Astrocyte of the cerebellum (primary cell): ENCODE measurements around the gene ITM2C.

Experiments used
- DNase-seq: peaks from one replicate; pipeline ENCODE4 v3.0.0-alpha.2; 2011; ENCODE audit warnings: low read depth
- H3K4me3 ChIP-seq: 2 replicates; pipeline ENCODE4 v1.5.1; 2011; ENCODE audit warnings: mild to moderate bottlenecking, low read depth, low read length, moderate library complexity
- in situ Hi-C: cut with HindIII; loops from 2 replicates; pipeline ENCODE4 v1.10.0; 2017; ENCODE audit warnings: low sequenced_read_pairs
- TF ChIP-seq, protein P1 (sequence below): IDR thresholded peaks from 2 replicates; pipeline ENCODE4 v1.5.1; 2012; ENCODE audit warnings: low read length, low read depth, moderate library complexity, mild to moderate bottlenecking; ENCODE audit errors: missing control alignments

Gene ITM2C

DNA sequence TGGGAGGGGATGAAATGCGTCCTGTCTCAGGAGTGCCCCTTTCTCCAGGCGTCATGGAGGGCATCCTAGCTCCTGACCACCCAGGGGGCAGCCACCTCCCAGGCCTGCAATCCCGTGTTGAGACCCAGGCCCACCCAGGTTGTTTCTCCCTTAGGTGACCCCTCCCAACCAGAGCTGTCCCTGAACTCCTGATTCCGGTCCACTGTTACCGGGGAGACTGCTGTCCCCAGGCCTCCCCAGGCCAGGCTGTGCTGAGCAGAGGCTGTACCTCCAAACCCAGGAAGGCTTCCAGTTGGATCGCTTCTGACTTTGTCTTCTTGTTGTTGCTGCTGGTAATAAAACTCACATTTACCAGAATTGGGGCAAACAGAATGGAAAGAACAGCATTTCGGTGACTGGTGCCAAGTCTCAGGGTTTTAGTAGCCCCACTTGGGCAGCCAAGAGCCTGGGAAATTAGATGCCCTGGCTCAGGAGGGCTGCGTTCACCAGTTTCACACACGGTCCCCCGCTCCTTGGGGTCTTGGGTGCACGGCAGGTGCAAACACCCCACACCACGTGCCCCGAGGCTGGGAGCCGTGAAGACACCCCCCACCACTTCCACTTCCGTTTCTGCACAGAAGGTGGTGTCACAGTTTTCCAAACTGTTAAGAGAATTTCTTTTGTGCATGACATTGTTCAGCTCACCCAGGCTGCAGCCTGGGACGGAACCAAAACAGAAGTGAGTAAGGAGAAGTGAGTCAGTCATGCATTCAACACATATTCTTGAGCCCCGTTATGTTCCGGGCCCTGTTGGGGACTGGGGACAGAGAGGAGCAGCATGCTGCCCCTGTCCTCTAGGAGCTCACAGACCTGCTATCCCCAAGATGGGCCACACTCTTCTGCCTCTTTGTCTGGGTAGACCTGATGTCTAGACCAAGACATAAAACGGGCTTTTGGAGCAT is 29.4 kb downstream of the ITM2C start:
- no peak for DNase-seq
- H3K4me3 ChIP-seq = no peak overlapping the region
- TF ChIP-seq, protein P1, sequence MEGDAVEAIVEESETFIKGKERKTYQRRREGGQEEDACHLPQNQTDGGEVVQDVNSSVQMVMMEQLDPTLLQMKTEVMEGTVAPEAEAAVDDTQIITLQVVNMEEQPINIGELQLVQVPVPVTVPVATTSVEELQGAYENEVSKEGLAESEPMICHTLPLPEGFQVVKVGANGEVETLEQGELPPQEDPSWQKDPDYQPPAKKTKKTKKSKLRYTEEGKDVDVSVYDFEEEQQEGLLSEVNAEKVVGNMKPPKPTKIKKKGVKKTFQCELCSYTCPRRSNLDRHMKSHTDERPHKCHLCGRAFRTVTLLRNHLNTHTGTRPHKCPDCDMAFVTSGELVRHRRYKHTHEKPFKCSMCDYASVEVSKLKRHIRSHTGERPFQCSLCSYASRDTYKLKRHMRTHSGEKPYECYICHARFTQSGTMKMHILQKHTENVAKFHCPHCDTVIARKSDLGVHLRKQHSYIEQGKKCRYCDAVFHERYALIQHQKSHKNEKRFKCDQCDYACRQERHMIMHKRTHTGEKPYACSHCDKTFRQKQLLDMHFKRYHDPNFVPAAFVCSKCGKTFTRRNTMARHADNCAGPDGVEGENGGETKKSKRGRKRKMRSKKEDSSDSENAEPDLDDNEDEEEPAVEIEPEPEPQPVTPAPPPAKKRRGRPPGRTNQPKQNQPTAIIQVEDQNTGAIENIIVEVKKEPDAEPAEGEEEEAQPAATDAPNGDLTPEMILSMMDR = no peak
- in situ Hi-C loops = no loop called here

DNA sequence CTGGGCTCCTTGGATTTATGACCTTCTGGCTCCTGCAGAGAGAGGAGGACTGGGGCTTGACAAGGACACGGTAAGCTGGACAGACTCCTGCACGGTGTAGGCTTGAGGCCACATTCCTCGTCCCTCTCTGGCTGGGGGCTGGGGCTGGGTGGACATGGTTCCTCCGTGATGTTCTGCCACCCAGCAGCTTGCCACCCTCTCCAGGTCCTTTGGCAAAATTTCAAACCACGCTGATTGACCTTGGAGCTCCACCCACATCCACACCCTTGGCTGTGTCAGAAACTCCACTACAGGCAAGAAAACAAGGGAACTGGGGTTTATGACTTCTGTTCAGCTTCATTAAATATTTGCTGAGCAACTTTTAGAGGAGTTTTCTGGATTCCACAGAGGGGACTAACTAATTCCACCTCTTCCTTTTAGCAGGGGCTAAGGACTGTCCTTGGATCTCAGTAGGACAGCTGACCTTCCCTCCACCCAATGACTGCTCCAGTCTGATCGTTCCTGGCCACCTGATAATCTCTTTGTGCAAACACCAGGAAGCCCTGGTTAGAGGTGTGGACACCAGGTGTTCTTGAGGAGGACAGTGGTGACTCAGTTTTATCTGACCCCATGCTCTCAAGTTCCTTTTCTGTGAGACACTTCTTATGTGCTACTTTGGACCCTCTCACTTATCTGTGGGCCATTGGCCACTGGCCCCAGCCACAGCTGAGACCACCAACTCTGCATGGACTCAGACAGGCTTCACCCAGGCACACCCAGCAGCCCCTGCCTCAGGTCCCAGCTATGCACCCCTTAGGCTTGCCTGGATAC is 31.0 kb downstream of the ITM2C start:
- in situ Hi-C loops = loop anchor here (5.0 kb wide), 1 partner anchor 82 kb away; no protein-coding TSS in a partner anchor
- DNase-seq = no peak
- no peak overlapping the region for H3K4me3 ChIP-seq
- TF ChIP-seq, protein P1 = no peak

DNA sequence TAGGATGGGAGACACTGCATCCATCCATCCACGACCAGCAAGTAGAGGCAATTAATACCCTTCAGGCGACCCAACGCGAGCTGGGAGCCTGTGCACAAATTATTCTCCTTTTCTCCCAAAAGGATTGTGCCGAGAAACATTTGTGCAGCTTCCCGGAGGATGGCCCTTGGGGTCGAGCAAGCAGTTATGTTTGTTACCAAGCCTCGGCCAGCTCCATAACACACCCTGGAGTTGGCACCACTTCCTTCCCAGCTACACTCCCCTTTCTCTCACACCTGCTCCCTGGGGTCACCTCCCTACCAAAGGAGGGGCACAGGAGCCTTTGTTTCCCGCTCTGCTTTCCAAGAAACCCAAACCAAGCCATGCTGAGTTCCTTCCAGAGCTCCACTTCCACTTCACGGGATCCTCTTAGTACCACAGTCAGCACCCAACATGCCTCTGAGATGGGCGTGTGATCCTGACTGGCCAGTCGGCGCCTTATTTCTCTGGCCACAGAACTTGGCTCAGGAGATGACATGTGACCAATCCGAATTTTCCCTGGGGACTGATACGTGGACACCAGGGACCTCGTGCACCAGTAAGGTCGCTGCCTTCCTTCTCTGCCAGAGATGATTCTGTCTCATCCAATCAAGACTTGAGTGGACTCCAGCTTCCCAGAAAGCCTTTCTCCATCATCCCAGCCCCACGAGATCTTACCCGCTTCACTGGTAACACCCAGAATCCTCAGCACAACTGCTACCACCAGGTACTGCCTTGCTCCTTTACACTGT is 31.8 kb downstream of the ITM2C start:
- in situ Hi-C loops = loop anchor here (5.0 kb wide), 1 partner anchor 81 kb away; no protein-coding TSS in a partner anchor

DNA sequence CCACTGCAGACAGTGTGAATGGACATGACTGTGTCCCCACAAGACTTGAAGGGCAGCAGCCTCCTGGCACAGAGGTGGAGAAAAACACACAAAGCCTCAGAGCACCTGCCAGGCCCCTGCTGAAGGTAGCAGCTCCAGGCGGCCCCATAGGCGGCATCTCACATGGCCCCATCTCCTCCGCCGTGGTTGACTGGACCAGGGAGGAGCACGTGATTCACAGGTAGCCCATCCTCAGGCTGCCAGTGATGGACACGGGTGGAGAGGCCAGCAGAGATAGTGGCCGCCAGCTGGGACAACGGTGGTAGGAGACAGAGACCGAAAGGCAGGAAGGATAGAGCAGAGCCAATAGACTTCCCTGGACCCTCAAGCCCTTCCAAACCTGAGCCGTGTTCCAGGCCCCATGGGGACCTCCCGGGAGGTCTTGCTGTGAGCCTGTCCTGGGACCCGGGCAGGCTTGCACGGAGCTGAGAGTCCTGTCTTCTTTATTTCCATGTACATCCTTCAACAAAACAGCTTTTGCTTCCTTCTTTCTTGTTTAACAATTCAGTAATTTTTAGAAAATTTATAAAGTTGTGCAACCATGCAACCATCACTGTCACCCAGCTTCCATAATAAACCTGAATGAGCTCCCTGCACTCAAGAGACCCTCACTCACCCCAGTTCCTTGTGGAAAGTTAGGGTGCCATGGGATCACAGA is 33.4 kb downstream of the ITM2C start:
- DNase-seq = no peak
- no peak overlapping the region for H3K4me3 ChIP-seq
- TF ChIP-seq, protein P1 = no peak
- in situ Hi-C loops = loop anchor here (5.0 kb wide), 1 partner anchor 79 kb away; no protein-coding TSS in a partner anchor

More for the DNA sequence above, 31.8 kb downstream of the ITM2C start:
- TF ChIP-seq, protein P1 = no peak
- no peak for DNase-seq
- H3K4me3 ChIP-seq = no peak overlapping the region

GRCh38 chr2:230898713-230899091 is 34.0 kb downstream of the ITM2C start:
- TF ChIP-seq, protein P1 = no peak
- H3K4me3 ChIP-seq = no peak overlapping the region
- DNase-seq = no peak
- in situ Hi-C loops = loop anchor here (5.0 kb wide), 1 partner anchor 79 kb away; no protein-coding TSS in a partner anchor
